UCSD-AML1 (cell line): ENCODE data around the gene KCNMA1.
A peak's percentile ranks its signal among the peaks of the same experiment; 100 is the strongest.

ENCODE experiments used
- DNase-seq: peaks from one replicate; lab custom pipeline; 2025; ENCODE audit not compliant: unreplicated experiment; lab: John Stamatoyannopoulos, UW

Gene KCNMA1

GRCh38 chr10:77036993-77037734 is 600.4 kb downstream of the KCNMA1 start:
- no peak for DNase-seq

GRCh38 chr10:77036276-77036675 is 601.3 kb downstream of the KCNMA1 start:
- no peak for DNase-seq

GRCh38 chr10:77034795-77035194 is 602.8 kb downstream of the KCNMA1 start:
- no peak for DNase-seq

- DNase-seq = no peak
Measured at GRCh38 chr10:77034240-77034639, 603.4 kb downstream of the KCNMA1 start.

- no peak for DNase-seq
Measured at GRCh38 chr10:77032188-77032570, 605.4 kb downstream of the KCNMA1 start.

DNA sequence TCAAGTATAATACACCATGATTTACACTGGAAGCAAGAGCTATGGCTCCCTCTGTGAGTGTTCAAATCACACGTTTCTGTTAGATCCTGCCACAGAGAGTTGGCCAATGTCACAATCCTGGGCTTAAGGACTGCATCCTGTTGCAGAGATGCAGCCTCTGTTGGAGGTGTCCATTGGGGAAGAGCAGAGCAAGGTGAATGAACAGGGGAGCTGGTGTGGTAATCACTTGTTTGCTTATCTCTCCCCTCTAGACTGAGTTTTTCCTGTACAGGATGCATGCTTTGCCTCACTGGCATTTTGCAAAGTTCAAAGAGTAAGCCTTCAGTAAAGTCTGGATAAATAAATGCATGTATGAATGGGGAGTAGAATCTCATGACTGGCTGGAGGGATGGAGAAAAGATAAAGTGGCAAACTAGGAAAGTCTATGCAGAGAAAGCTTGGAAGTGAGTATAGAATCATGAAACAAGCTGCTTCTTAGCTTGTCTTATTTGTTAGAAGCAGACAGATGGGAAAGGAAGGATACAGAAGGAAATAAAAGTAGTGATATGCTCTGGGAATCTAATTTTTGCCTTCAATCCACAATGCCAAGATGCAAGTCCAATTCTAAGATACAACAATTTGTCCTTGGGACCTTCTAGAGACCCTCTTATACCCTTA is 605.9 kb downstream of the KCNMA1 start:
- DNase-seq = no peak

DNA sequence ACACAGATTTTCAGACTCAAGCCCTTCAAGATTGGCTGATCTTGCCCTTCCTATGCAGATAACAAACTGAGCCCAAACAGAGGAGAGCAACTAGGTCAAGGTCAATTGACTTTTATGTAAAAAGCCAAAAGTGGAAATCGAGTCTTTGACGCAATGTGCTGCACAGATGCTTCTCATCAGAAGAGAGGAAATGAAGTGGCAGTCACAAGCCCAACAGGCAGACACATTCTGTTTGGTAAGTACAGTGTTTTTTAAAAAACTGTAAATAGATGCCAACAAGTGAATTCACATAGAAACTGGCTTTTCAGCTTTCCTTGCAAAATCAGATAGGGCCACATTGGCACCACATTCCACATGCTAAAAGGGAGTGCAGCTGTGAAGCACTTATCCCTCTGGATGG is 606.6 kb downstream of the KCNMA1 start:
- no peak for DNase-seq

- DNase-seq = no peak
Measured at GRCh38 chr10:77029777-77030717, 607.6 kb downstream of the KCNMA1 start.

DNA sequence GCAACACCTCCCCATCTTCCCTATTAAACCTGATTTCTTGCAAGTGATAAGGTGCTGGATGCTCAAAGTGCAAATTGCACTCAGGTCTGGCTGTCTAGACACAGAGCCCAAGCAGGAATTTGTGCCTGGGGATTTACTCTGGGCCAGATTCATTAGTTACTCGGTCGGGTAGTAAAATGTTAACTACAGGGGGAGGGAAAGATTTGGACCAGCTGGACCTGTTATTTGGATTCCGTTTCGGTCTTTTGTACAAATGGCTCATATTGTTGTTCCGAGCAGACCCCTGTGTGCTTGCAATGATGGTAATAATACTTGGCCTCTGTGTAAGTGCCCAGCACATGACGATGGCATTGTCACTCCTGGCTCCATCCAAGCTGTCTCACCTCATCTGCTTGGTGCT is 609.6 kb downstream of the KCNMA1 start:
- no peak for DNase-seq

- DNase-seq = peak; percentile 28
Measured at GRCh38 chr10:77027576-77027975, 610.0 kb downstream of the KCNMA1 start.

DNA sequence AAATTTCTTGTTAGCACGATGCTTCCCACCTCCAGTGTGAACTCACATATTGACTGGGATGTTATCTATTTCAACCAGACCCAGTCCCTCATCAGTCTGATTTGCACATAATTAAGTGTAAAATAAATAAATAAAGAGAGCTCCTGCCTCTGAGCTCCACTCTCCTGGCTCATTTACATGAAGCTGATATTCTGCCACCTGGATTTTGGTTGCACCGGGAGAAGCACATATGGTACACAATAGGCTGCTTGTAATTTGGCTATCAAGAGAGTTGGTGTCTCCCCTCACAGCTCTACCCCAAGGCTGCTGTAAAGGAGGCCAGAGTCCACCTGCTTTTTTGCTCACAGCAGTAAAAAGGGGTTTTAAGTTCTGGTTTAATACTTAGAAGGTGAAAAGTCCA is 610.5 kb downstream of the KCNMA1 start:
- DNase-seq = no peak

GRCh38 chr10:77026148-77026547 is 611.5 kb downstream of the KCNMA1 start:
- DNase-seq = no peak

DNA sequence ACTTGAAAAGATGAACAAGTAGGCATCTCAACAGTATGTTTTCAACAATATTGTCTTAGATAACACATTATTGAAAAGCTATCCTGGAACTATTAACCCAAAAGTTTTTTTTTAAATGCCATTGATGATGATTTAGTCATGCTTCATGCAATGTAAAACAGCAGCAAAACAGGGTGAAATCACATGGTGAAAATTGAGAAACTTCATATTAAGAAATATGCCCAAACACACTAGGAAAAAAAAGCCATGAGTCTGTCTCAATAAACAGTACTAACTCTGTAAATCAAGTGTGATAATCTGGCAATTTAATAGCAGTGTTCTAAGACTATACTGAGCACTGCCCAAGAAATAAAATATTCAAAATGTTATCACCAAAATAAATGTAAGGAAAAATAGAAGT is 613.1 kb downstream of the KCNMA1 start:
- no peak for DNase-seq

DNA sequence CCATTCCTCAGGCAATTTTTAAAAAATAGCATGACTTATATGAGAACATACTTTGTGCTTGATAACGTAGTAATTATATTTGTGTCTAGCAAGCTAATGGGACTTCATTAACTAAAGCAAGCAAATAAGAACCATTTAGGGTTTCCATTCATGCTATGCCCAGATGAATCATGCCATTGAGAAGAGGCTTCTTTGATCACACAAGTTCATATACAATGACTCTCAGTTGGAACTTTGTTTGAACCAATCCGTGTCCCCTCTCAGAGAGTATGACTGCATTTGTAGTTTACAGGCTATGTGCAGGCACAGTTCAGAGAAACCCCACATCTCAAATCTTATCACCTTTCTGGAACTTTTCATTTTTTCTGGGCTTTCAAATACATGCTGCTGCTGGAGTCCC is 614.2 kb downstream of the KCNMA1 start:
- DNase-seq = no peak

GRCh38 chr10:77022671-77023070 is 614.9 kb downstream of the KCNMA1 start:
- no peak for DNase-seq

DNA sequence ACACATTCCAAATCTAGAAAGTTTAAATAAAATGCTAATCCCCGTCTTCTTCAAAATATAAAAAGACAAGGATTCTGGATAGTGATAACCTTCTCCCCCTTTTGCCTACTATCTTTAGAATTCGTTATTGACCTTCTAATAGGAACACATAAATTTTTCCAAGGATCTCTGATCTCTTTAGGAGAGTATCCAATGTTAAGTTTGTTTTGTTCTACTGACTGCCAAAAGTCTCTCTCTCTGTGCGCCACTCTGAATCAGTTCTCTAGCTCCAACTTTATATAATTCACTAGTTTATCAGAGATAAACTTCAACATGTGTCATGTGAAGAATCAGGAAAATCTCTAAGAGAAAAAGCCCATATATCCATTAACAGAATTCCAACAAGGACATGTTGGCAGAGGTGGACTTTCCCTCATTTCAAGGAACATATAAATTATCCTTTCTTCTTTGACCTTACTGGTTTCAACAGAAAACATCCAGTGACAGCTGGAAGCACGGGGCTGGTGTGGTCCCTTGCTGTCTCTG is 615.6 kb downstream of the KCNMA1 start:
- no peak for DNase-seq

- no peak for DNase-seq
Measured at GRCh38 chr10:77020426-77021040, 617.1 kb downstream of the KCNMA1 start.

DNA sequence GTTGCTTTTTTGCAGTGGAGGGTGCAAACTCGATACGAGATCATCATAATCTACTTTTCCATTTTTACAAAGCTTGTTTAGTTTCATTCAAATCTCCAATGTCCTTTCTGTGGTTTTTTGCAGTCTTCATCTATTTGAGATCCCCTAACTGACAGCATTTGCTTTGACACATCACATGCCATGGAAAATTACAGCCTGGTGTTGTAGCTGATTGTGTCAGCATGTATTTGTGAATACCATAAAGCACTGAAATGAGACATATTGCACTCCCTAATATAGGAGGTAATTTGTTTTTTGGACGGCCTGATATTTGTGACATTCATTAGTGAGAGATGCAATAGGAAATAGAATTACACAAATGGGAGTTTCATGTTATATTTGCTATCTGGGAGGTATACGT is 620.8 kb downstream of the KCNMA1 start:
- DNase-seq = no peak

- no peak for DNase-seq
Measured at GRCh38 chr10:77016278-77016815, 621.3 kb downstream of the KCNMA1 start.

GRCh38 chr10:77015360-77015759 is 622.2 kb downstream of the KCNMA1 start:
- no peak for DNase-seq
